ENCODE measurements around the gene INSL3.

INSL3 gene

GRCh38 chr19:17863520-17864182 lies 42.3 kb upstream of the INSL3 start:
- Histone ChIP-seq H3K27me3 (ENCODE audit: insufficient read depth, low read length) (no peaks in the 10 kb centered on the region; the same call in 1 of the 2 replicates), H3K79me2 (ENCODE audit: insufficient read depth, low read length) (peaks cover 19% of the 10 kb centered on the region), H3K9me2 (ENCODE audit: low read depth, low read length) (no peaks in the 10 kb centered on the region), H4K20me1 (ENCODE audit: insufficient read depth, low read length) (no peaks in the 10 kb centered on the region), H3K27ac (ENCODE audit: low read depth, low read length, poor library complexity, severe bottlenecking) (no peak overlapping the region), H3K9me3 (ENCODE audit: low read length) (no peaks in the 10 kb centered on the region), H3F3A (ENCODE audit: insufficient read depth, low read length) (0 out of 2 replicates have a peak, but pooled peaks cover 6% of the 10 kb centered on the region), H3K4me3 (ENCODE audit: low read depth, low read length, poor library complexity, severe bottlenecking) (no peak overlapping the region), H3K4me2 (ENCODE audit: low read length) (no peak overlapping the region), H3K4me1 (ENCODE audit: insufficient read depth, low read length, severe bottlenecking) (peaks cover 25% of the 10 kb centered on the region), H3K9ac (ENCODE audit: low read length) (no peak overlapping the region), H3K36me3 (ENCODE audit: insufficient read depth, low read length) (peaks cover 58% of the 10 kb centered on the region), H2AFZ (ENCODE audit: low read length) (no peak overlapping the region)
- TF ChIP-seq CTCF (IDR thresholded peaks at IDR 0.05; ENCODE audit: low read length), result no peak
- no peak for TF ChIP-seq EZH2 (IDR thresholded peaks at IDR 0.05; ENCODE audit: borderline replicate concordance, low read length)

GRCh38 chr19:17862711-17863519 lies 41.6 kb upstream of the INSL3 start:
- Histone ChIP-seq H3K4me2 (ENCODE audit: low read length) (0 out of 2 replicates have a peak overlapping the region, but pooled peaks have one; percentile 5), H3K79me2 (ENCODE audit: insufficient read depth, low read length) (peaks cover 19% of the 10 kb centered on the region), H2AFZ (ENCODE audit: low read length) (no peak overlapping the region), H3K36me3 (ENCODE audit: insufficient read depth, low read length) (peaks cover 58% of the 10 kb centered on the region), H3K9me3 (ENCODE audit: low read length) (no peaks in the 10 kb centered on the region), H3K9ac (ENCODE audit: low read length) (no peak overlapping the region), H3K4me1 (ENCODE audit: insufficient read depth, low read length, severe bottlenecking) (peaks cover 25% of the 10 kb centered on the region), H4K20me1 (ENCODE audit: insufficient read depth, low read length) (no peaks in the 10 kb centered on the region), H3K27ac (ENCODE audit: low read depth, low read length, poor library complexity, severe bottlenecking) (no peak overlapping the region), H3K9me2 (ENCODE audit: low read depth, low read length) (no peaks in the 10 kb centered on the region), H3F3A (ENCODE audit: insufficient read depth, low read length) (0 out of 2 replicates have a peak, but pooled peaks cover 6% of the 10 kb centered on the region), H3K4me3 (ENCODE audit: low read depth, low read length, poor library complexity, severe bottlenecking) (no peak overlapping the region), H3K27me3 (ENCODE audit: insufficient read depth, low read length) (no peaks in the 10 kb centered on the region)
- TF ChIP-seq EZH2 (IDR thresholded peaks at IDR 0.05; ENCODE audit: borderline replicate concordance, low read length), result no peak
- TF ChIP-seq CTCF (IDR thresholded peaks at IDR 0.05; ENCODE audit: low read length), result no peak

- no peak for TF ChIP-seq CTCF (IDR thresholded peaks at IDR 0.05; ENCODE audit: low read length)
- no peak for TF ChIP-seq EZH2 (IDR thresholded peaks at IDR 0.05; ENCODE audit: borderline replicate concordance, low read length)
- Histone ChIP-seq H3K9me2 (ENCODE audit: low read depth, low read length) (no peaks in the 10 kb centered on the region), H3K27ac (ENCODE audit: low read depth, low read length, poor library complexity, severe bottlenecking) (no peak overlapping the region), H3K79me2 (ENCODE audit: insufficient read depth, low read length) (peaks cover 19% of the 10 kb centered on the region), H3K9ac (ENCODE audit: low read length) (peak overlapping the region; percentile 90), H4K20me1 (ENCODE audit: insufficient read depth, low read length) (no peaks in the 10 kb centered on the region), H3K4me3 (ENCODE audit: low read depth, low read length, poor library complexity, severe bottlenecking) (peak overlapping the region; percentile 76), H3K36me3 (ENCODE audit: insufficient read depth, low read length) (peaks cover 58% of the 10 kb centered on the region), H2AFZ (ENCODE audit: low read length) (no peak overlapping the region), H3K4me2 (ENCODE audit: low read length) (peak overlapping the region; percentile 87), H3K4me1 (ENCODE audit: insufficient read depth, low read length, severe bottlenecking) (peaks cover 25% of the 10 kb centered on the region), H3K27me3 (ENCODE audit: insufficient read depth, low read length) (no peaks in the 10 kb centered on the region), H3K9me3 (ENCODE audit: low read length) (no peaks in the 10 kb centered on the region), H3F3A (ENCODE audit: insufficient read depth, low read length) (0 out of 2 replicates have a peak, but pooled peaks cover 6% of the 10 kb centered on the region)
These were observed 40.5 kb upstream of the INSL3 start for GRCh38 chr19:17861542-17862402.

Data from OCI-LY1 (cell line).